GM23338 (cell line): ENCODE data around the gene YJEFN3. TPM values are rescaled to one million over a fixed set of nuclear protein-coding genes. Genes with fewer than 3 reads are reported as not detected.

Experiments used
- ETS1 ChIP-seq: IDR thresholded peaks from 2 replicates; pipeline ENCODE4 v1.6.1; 2016; ENCODE audit warnings: antibody characterized with exemption
- JUNB ChIP-seq: IDR thresholded peaks from one replicate; pipeline ENCODE4 v1.6.1; 2016; ENCODE audit warnings: antibody characterized with exemption; ENCODE audit not compliant: unreplicated experiment
- NANOG ChIP-seq: IDR thresholded peaks from 2 replicates; pipeline ENCODE4 v1.6.1; 2016; ENCODE audit warnings: antibody characterized with exemption, borderline replicate concordance
- POLR2AphosphoS5 ChIP-seq: IDR thresholded peaks from 2 replicates; pipeline ENCODE4 v1.6.1; 2016; ENCODE audit warnings: antibody characterized with exemption, low read depth
- STAT1 ChIP-seq: IDR thresholded peaks from one replicate; pipeline ENCODE4 v1.6.1; 2016; ENCODE audit warnings: antibody characterized with exemption; ENCODE audit not compliant: unreplicated experiment
- ZNF331 ChIP-seq: fragments of 250-450 bp; sonication (Bioruptor Pico); IDR thresholded peaks from 2 replicates; pipeline ENCODE4 v1.5.0; 2020; ENCODE audit warnings: low read depth, mild to moderate bottlenecking, moderate library complexity
- ZNF462 ChIP-seq: fragments of 250-450 bp; sonication (Bioruptor Pico); IDR thresholded peaks from 2 replicates; pipeline ENCODE4 v1.5.0; 2020; ENCODE audit warnings: mild to moderate bottlenecking, moderate library complexity
- polyA plus RNA-seq: library from polyadenylated mRNA; unstranded; fragments of >200 nt; fragmentation: Nextera tagmentation; extraction: Ambion mirVana; gene quantifications from 2 replicates; pipeline ENCODE4 v1.2.1, GENCODE V29; 2016
- total RNA-seq: library from RNA; depleted of rRNA; stranded (reverse); fragments of >200 nt; shearing (Covaris generic); gene quantifications from 2 replicates; pipeline ENCODE4 v1.2.3, GENCODE V29; 2014

Gene YJEFN3
- total and polyA plus RNA-seq, 2 experiments from 2014 or later, result 3.5 to 6.5 TPM

DNA sequence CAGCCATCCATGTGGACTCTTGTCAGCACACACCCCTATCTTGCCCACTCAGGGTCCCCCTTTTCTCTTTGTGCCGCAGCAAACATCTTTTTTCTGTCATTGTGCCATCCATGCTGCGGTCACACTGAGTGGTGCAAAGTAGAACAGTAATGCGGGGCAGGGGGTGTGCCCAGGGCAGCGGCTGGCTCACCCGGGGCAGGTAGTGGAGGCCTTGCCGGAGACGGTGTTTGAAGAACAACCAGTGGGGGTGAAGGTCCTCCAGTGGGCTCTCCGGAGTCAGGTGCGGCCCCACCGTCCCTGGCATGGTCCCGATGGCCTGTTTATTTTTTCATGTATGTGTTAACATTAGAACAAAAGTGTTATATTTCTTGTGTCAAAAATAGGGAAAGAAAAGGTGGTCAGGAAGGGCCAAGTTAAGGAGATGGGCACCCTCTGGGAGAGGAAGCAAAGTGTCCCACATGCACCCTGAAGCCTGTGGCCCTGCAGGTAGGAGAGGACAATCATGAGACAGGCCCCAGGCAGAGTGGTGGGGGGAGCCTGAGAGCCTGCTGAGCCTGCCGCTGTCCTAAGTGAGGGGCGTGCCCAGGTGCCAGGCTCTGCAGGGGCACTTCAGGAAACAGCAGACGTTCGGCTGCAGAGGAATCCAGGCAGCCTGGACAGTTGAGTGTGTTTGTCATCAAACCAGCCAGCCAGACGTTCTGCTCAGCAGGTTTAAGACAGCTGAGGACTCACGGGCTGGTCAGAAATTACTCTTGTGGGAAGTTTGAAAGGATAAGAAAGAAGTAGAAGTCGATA, 25.7 kb upstream of the YJEFN3 start (continued):
- TF ChIP-seq ZNF462 (CRISPR knock-in tag), result no peak
- no peak for TF ChIP-seq ETS1
- no peak for TF ChIP-seq JUNB
- no peak for TF ChIP-seq STAT1
- no peak for TF ChIP-seq POLR2AphosphoS5
- no peak for TF ChIP-seq ZNF331 (CRISPR knock-in tag)
- no peak for TF ChIP-seq NANOG
